ENCODE data around the gene MUC5B.
"Not testable (repeated sequence)": the region's sequence is repeated elsewhere in the genome, so short reads cannot be mapped to it uniquely, and the experiment has no call there.

The MUC5B gene, protein sequence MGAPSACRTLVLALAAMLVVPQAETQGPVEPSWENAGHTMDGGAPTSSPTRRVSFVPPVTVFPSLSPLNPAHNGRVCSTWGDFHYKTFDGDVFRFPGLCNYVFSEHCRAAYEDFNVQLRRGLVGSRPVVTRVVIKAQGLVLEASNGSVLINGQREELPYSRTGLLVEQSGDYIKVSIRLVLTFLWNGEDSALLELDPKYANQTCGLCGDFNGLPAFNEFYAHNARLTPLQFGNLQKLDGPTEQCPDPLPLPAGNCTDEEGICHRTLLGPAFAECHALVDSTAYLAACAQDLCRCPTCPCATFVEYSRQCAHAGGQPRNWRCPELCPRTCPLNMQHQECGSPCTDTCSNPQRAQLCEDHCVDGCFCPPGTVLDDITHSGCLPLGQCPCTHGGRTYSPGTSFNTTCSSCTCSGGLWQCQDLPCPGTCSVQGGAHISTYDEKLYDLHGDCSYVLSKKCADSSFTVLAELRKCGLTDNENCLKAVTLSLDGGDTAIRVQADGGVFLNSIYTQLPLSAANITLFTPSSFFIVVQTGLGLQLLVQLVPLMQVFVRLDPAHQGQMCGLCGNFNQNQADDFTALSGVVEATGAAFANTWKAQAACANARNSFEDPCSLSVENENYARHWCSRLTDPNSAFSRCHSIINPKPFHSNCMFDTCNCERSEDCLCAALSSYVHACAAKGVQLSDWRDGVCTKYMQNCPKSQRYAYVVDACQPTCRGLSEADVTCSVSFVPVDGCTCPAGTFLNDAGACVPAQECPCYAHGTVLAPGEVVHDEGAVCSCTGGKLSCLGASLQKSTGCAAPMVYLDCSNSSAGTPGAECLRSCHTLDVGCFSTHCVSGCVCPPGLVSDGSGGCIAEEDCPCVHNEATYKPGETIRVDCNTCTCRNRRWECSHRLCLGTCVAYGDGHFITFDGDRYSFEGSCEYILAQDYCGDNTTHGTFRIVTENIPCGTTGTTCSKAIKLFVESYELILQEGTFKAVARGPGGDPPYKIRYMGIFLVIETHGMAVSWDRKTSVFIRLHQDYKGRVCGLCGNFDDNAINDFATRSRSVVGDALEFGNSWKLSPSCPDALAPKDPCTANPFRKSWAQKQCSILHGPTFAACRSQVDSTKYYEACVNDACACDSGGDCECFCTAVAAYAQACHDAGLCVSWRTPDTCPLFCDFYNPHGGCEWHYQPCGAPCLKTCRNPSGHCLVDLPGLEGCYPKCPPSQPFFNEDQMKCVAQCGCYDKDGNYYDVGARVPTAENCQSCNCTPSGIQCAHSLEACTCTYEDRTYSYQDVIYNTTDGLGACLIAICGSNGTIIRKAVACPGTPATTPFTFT (N-terminal part only)

DNA sequence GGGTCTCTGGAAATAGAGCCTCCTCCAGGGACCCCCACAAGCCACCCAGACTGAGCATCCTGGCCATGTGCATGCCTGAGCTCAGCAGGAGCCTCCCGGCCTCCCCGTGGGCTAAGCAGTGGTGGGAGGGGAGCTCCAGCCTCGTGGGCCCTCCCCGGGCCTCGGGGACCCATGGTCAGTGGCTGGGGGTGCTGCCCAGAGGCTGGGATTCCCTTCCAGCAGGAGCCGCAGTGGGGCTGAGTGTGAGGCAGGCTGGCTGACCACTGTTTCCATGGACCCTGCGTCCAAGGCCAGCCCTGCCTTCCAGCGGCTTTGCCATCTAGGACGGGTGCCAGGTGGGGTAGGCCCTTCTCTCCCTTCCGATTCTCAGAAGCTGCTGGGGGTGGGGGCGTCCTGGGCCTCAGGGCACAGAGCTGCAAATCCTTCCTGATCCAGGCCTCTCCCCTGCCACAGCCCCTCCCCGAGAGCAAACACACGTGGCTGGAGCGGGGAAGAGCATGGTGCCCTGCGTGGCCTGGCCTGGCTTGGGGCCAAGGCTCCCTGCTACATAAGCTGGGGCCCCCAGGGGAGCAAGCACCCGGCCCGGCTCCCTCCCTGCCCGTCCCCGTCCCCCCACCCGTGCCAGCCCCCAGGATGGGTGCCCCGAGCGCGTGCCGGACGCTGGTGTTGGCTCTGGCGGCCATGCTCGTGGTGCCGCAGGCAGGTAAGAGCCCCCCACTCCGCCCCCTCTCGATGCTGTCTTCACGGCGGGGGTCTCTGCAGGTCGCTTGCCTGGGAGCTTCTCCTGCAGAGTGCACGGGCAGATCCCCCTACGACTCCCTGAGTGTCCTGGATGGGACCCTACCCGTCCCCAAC, at the start of gene MUC5B:
Gene MUC5B, plus strand, starts transcription at position 576 of the 855 bp plus-strand sequence. Its CDS starts 58 bp downstream, at position 634.
- DNase-seq (ENCODE audit: low read depth), result no peak

DNA sequence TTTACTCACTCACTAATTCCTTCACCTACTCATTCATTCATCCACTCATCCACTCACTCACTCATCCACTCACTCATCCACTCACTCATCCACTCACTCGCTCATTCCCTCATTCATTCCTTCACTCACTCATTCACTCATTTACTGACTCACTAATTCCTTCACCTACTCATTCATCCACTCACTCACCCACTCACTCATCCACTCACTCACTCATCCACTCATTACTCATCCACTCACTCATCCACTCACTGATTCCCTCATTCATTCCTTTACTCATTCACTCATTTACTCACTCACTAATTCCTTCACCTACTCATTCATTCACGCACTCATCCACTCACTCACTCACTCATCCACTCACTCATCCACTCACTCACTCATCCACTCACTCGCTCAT, 49.5 kb upstream of the MUC5B start:
- DNase-seq (ENCODE audit: low read depth), result not testable (repeated sequence)

DNA sequence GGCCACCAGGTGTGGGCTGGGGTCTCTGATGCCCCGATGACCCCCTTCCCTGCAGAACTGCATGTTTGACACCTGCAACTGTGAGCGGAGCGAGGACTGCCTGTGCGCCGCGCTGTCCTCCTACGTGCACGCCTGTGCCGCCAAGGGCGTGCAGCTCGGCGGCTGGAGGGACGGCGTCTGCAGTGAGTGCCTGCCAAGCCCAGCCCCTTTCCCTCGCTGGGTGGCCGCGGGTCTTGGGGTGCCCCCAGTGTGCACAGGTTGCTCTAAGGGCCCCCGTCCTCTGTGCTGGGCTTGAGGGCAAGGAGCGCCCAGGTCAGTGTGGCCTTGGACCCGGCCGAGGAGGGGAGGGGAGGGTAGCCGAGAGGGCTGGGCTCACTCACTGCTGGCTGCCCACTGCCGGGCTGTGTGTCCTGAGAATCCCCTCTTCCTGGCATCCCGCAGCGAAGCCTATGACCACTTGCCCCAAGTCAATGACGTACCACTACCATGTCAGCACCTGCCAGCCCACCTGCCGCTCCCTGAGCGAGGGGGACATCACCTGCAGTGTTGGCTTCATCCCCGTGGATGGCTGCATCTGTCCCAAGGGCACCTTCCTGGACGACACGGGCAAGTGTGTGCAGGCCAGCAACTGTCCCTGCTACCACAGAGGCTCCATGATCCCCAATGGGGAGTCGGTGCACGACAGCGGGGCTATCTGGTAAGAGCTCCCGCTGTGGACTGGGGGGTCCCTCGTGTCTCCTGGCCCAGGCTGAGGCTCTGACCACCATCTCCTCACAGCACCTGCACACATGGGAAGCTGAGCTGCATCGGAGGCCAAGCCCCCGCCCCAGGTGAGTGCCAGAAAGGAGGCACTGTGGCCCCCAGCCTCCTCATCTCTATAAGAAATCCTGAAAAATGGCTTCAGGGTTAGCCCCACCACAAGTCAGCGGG, 48.2 kb upstream of the MUC5B start:
- no peak for DNase-seq (ENCODE audit: low read depth)

DNA sequence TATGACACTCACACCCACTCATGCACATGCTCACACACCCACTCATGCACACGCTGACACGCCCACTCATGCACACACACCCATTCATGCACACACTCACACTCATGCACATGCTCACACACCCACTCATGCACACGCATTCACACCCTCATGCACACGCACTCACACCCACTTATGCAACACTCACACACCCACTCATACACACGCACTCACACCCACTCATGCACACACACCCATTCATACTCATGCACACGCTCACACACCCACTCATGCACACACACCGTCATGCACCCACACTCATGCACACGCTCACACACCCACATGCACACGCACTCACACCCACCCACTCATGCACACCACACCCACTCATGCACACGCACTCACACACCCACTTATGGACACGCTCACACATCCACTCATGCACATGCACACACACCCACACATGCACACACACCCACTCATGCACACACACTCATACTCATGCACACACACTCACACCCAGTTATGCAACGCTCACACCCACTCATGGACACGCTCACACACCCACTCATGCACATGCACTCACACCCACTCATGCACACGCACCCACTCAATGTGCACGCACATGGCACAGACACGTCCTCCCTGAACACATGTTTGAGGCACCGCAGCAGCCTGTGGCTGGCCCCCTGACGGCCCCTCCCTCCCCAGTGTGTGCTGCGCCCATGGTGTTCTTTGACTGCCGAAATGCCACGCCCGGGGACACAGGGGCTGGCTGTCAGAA, 47.2 kb upstream of the MUC5B start:
- DNase-seq (ENCODE audit: low read depth), result no peak

DNA sequence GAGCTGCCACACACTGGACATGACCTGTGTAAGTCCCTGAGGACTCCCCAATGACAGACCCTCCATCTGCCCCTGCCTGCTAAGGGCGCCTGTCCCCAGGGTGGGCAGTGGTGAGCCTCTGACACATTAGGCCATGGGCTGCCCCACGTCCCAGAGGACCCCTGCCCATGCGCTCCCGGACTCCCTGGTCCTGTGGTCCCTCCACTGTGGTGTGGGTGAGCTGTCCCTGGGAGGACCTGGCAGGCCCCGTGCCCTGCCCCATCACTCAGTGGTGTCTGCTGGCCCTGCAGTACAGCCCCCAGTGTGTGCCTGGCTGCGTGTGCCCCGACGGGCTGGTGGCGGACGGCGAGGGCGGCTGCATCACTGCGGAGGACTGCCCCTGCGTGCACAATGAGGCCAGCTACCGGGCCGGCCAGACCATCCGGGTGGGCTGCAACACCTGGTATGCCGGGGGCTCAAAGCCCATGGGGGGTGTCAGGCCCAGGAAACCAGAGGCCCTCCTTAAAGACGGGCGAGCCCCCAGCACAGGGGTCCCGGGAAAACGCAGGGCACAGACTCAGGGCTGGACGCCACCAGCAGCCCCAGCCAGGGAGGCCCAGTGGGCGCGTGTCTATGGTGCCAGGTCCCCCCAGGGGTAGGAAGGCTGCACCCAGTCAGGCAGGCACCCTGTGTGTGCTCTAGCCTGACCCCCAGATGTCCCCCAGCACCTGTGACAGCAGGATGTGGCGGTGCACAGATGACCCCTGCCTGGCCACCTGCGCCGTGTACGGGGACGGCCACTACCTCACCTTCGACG, 46.4 kb upstream of the MUC5B start:
- DNase-seq (ENCODE audit: low read depth), result no peak

DNA sequence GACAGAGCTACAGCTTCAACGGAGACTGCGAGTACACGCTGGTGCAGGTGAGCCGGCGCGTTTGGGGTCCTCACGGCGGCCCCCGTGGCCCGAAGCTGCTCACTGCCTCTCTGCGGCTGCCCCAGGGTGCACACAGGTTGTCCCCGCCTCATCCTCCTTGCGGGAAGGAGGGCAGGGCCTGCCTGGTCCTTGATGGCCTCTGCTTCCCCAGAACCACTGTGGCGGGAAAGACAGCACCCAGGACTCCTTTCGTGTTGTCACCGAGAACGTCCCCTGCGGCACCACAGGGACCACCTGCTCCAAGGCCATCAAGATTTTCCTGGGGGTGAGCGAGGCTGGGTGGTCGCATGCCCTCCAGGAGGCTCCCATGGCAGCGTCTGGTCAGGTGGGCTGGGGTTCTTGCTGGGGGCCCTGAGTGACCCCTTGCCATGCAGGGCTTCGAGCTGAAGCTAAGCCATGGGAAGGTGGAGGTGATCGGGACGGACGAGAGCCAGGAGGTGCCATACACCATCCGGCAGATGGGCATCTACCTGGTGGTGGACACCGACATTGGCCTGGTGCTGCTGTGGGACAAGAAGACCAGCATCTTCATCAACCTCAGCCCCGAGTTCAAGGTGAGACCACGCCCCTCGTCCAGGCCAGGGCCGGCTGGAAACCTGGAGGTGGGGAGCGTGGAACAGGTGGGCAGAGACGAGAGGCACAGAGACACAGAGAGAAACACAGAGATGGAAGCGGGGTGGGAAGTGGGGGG, 45.7 kb upstream of the MUC5B start:
- no peak for DNase-seq (ENCODE audit: low read depth)

DNA sequence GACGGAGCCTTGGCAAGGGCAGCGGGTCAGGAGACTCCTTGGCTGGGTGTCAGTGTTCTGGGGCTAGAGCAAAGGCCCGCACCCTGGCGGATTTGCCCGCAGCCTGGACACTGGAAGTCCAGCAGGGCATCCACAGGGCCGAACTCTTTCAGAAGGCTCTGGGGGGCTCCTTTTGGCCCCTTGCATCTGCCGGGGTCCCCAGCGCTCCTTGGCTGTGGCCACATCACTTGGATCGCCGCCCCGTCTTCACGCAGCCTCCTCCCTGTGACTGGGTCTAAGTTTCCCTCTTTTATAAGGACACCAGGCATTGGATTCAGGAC, 45.1 kb upstream of the MUC5B start:
- no peak for DNase-seq (ENCODE audit: low read depth)

DNA sequence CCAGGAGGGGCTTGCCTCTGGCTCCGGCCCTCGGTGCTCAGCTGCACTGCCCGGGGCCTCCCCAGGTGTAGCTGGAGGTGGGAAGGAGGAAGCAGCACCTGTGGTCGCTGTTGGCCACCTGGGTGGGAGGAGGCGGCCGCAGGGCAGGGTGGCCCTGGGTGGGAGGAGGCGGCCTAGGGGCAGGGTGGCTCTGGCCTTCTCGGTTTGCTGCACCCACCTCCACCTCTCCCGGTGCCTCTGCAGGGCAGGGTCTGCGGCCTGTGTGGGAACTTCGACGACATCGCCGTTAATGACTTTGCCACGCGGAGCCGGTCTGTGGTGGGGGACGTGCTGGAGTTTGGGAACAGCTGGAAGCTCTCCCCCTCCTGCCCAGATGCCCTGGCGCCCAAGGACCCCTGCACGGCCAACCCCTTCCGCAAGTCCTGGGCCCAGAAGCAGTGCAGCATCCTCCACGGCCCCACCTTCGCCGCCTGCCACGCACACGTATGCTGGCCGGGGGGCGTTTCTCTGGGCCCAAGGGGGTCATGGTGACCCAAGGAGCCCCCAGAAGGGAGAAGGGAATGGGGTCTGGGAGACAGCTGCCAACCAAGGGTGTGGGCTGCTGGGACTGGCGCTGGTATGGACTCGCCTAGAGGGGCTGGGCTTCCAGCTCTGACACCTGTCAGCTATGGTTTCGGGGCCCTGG, 44.5 kb upstream of the MUC5B start:
- no peak for DNase-seq (ENCODE audit: low read depth)

DNA sequence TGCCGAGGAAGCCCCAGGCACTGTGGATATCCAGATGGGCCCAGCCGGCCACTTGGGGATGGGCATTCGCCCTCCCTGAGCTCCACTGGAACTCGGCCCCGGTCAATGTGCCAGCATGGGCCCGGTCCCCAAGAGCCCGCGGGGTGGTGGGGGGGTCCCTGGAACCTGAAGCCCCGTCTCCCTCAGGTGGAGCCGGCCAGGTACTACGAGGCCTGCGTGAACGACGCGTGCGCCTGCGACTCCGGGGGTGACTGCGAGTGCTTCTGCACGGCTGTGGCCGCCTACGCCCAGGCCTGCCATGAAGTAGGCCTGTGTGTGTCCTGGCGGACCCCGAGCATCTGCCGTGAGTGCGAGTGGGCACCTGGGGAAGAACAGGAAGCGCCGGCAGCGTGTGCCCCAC, 44.0 kb upstream of the MUC5B start:
- DNase-seq (ENCODE audit: low read depth), result no peak

DNA sequence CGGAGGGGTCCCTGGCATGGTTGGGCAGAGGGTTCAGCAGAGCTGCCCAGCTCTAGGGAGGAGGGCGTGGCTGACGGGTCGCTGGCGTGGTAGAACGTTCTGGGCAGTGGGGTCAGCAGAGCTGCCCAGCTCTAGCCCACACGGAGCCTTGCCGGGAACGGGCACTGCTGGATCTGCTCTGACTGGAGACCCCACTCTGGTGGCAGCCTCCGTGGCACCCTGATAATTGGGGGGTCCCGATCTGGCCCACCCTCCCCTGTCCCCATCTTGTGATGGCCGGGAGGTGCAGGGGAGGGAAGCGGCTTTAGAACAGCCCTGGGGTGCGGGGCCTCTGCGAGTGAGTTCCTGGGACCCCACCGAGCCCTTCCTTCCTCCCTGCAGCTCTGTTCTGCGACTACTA, 43.2 kb upstream of the MUC5B start:
- DNase-seq (ENCODE audit: low read depth), result no peak

DNA sequence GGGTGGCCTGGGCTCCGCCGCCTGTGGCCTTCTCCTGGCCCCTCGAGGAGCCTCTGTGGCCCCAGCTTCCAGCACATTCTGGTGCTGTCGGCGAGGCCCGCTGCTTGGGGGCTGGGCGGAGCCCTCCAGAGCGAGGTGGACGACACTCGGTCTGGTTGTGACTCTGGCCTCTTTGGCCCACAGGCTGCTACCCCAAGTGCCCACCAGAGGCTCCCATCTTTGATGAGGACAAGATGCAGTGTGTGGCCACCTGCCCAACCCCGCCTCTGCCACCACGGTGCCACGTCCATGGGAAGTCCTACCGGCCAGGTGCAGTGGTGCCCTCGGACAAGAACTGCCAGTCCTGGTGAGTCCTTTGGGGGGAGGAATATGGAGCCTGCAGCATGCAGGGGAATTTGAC, 42.7 kb upstream of the MUC5B start:
- no peak for DNase-seq (ENCODE audit: low read depth)

DNA sequence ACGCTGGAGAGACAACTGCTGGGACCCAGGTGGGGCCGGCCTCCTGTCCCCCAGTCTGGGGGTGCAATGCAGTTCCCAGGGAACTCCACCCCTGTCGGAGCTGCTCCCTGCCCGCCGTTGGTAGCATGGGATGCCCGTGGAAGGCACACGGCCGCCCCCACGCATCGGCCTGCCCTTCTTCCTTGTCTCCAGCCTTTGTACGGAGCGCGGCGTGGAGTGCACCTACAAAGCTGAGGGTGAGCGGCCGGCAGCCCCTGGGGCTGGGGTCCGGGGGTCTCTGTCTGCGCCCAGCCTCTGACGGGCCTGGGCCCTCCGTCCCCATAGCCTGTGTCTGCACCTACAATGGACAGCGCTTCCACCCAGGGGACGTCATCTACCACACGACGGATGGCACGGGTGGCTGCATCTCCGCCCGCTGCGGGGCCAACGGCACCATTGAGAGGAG, 41.9 kb upstream of the MUC5B start:
- DNase-seq (ENCODE audit: low read depth), result no peak

DNA sequence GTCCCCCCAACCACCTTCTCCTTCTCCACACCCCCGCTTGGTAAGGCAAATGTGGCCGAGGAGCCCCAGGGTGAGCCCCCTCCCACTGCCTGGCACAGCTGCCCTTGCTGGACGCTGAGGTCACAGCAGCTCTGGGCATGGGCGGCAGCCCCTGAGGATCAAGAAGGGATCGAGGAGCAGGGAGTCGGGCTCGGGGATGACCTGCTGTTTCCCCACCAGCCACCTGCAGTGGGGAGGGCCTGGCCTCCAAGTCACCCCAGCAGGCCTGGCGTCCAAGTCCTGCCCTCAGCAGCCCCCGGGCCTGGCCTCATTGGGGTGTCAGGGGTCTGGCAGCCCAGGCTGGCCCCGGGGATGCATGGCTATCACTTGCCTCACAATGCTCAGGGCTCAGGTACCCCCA, 41.4 kb upstream of the MUC5B start:
- no peak for DNase-seq (ENCODE audit: low read depth)

DNA sequence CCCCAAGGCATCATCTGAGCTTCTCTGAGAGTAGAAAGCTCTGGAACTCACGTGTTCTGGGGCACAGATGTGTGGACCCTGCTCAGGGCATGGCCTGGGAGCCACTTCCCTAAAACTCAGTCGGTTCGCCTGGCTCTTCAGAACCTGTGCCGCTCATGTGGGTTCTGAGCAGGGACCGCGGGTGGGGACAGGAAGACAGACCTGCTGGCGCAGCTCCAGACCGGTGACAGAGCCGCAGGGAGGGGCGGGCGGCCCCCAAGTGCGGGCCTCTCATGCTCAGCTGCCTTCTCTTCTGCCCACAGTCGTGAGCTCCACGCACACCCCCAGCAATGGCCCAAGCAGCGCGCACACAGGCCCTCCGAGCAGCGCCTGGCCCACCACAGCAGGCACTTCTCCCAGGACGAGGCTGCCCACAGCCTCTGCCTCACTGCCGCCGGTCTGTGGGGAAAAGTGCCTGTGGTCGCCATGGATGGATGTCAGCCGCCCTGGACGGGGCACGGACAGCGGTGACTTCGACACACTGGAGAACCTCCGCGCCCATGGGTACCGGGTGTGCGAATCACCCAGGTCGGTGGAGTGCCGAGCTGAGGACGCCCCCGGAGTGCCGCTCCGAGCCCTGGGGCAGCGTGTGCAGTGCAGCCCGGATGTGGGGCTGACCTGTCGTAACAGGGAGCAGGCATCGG, 40.9 kb upstream of the MUC5B start:
- DNase-seq (ENCODE audit: low read depth), result no peak

DNA sequence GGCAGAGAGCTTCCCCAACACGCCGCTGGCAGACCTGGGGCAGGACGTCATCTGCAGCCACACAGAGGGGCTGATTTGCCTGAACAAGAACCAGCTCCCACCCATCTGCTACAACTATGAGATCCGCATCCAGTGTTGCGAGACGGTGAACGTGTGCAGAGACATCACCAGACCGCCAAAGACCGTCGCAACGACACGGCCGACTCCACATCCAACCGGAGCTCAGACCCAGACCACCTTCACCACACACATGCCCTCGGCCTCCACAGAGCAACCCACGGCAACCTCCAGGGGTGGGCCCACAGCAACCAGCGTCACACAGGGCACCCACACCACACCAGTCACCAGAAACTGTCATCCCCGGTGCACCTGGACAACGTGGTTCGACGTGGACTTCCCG, 38.7 kb upstream of the MUC5B start:
- DNase-seq (ENCODE audit: low read depth), result not testable (repeated sequence)

DNA sequence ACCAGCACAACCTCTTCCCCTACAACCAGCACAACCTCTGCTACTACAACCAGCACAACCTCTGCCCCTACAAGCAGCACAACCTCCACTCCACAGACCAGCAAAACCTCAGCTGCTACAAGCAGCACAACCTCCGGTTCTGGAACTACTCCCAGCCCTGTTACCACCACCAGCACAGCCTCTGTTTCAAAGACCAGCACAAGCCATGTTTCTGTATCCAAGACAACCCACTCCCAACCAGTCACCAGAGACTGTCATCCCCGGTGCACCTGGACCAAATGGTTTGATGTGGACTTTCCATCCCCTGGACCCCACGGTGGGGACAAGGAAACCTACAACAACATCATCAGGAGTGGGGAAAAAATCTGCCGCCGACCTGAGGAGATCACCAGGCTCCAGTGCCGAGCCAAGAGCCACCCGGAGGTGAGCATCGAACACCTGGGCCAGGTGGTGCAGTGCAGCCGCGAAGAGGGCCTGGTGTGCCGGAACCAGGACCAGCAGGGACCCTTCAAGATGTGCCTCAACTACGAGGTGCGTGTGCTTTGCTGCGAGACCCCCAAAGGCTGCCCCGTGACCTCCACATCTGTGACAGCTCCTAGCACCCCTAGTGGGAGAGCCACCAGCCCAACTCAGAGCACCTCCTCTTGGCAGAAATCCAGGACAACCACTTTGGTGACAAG, 34.3 kb upstream of the MUC5B start:
- not testable (repeated sequence) for DNase-seq (ENCODE audit: low read depth)

Measured in activated T-cell treated with anti-CD3 and anti-CD28 coated beads for 24 hours (primary cell).